K562 treated with DMSO at 1 percent for 48 hours (cell line): ENCODE results near the gene TMEM106A. TPM values are rescaled to one million over a fixed set of nuclear protein-coding genes. Genes with fewer than 3 reads are reported as not detected.

ENCODE experiments used
- total RNA-seq: library from RNA; unstranded; fragments of 300-600 nt; gene quantifications from 2 replicates; pipeline ENCODE4 v1.2.3, GENCODE V29; 2022; ENCODE audit warnings: low replicate concordance; ENCODE audit errors: extremely low read depth

Gene TMEM106A, protein sequence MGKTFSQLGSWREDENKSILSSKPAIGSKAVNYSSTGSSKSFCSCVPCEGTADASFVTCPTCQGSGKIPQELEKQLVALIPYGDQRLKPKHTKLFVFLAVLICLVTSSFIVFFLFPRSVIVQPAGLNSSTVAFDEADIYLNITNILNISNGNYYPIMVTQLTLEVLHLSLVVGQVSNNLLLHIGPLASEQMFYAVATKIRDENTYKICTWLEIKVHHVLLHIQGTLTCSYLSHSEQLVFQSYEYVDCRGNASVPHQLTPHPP
- total RNA-seq, result not detected in 2 replicates

GRCh38 chr17:43211480-43212402 is at the start of gene TMEM106A:
TMEM106A (plus strand) TSS chr17:43211875; CDS start chr17:43213042, 1,167 bp downstream.

GRCh38 chr17:43170766-43171585 is 40.7 kb upstream of the TMEM106A start, which contains the start of gene NBR1:
NBR1 (plus strand) TSS chr17:43171214; CDS start chr17:43175800, 4,586 bp downstream.

DNA sequence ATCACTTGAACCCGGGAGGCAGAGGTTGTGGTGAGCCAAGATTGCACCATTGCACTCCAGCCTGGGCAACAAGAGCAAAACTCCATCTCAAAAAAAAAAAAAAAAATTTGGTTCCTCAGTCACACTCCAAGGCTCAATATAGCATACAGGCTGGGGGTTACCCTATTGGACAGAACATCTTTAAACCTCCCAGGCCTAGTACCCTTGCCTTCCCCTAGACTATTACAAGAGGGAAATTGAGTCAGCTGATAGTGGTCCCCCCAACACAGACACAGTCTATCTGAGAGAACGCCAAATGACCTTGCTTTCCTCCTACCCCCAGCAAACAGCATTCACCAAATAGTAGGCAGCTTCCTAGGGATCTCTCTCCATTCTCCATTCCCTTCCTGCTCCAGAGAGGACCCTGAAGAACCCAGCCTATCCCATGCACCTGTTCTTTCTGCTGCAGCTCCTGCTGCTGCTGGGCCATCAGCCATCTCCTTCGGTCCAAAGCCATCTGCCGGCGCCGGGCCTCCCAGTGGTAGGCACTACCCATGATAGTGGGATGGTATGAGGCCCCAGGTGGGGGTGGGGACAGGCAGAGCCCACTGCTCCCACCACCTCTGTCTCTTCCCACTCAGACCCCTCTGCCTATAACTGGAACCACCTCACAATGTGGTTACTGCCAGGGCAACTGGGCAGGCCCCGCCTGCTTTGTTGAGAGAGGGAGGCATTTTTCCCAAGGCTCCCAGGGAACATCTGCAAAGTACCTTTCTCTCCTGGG is 16.5 kb downstream of the TMEM106A start, which contains the start of gene CCDC200:
TSS of gene CCDC200 (minus strand) at position 604 of the 763 bp plus-strand sequence. CDS start at position 535, 69 bp downstream.

GRCh38 chr17:43233877-43234276 is 22.2 kb downstream of the TMEM106A start, which contains the start of gene RNU2-1:
RNU2-1 (minus strand) TSS chr17:43233977.

Other genes starting within 250 kb of the TMEM106A start
- gene AARSD1, start 247.4 kb upstream of the TMEM106A start, total RNA-seq, result not detected in 2 replicates
- gene PTGES3L, start 231.8 kb upstream of the TMEM106A start, total RNA-seq, result not detected in 2 replicates
- not detected in 2 replicates for gene RUNDC1, start 231.3 kb upstream of the TMEM106A start, total RNA-seq
- gene RPL27, start 213.5 kb upstream of the TMEM106A start, total RNA-seq, result 4,701 TPM in 1 of 2 replicates, not detected in the other
- gene IFI35, start 205.1 kb upstream of the TMEM106A start, total RNA-seq, result not detected in 2 replicates
- gene VAT1, start 189.5 kb upstream of the TMEM106A start, total RNA-seq, result 286 TPM in 1 of 2 replicates, not detected in the other
- not detected in 2 replicates for gene RND2, start 186.6 kb upstream of the TMEM106A start, total RNA-seq
- not detected in 2 replicates for gene BRCA1, start 86.5 kb upstream of the TMEM106A start, total RNA-seq
- gene NBR1, start 40.7 kb upstream of the TMEM106A start, total RNA-seq, result not detected in 2 replicates
- gene CCDC200, start 16.7 kb downstream of the TMEM106A start, total RNA-seq, result not detected in 2 replicates
- not detected in 2 replicates for gene RNU2-1, start 22.1 kb downstream of the TMEM106A start, total RNA-seq
- not detected in 2 replicates for gene ARL4D, start 187.1 kb downstream of the TMEM106A start, total RNA-seq